ENCODE measurements around the gene GNG14. TPM values are rescaled to one million over a fixed set of nuclear protein-coding genes. Genes with fewer than 3 reads are reported as not detected.

GNG14 gene
- total and polyA plus RNA-seq, 2 donors (not counting 1 experiment from before 2014, with no cell fraction given), result not detected

- TF ChIP-seq EZH2 (IDR thresholded peaks at IDR 0.05; ENCODE audit: low read length, missing control alignments), result no peak
- TF ChIP-seq, protein P1, sequence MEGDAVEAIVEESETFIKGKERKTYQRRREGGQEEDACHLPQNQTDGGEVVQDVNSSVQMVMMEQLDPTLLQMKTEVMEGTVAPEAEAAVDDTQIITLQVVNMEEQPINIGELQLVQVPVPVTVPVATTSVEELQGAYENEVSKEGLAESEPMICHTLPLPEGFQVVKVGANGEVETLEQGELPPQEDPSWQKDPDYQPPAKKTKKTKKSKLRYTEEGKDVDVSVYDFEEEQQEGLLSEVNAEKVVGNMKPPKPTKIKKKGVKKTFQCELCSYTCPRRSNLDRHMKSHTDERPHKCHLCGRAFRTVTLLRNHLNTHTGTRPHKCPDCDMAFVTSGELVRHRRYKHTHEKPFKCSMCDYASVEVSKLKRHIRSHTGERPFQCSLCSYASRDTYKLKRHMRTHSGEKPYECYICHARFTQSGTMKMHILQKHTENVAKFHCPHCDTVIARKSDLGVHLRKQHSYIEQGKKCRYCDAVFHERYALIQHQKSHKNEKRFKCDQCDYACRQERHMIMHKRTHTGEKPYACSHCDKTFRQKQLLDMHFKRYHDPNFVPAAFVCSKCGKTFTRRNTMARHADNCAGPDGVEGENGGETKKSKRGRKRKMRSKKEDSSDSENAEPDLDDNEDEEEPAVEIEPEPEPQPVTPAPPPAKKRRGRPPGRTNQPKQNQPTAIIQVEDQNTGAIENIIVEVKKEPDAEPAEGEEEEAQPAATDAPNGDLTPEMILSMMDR (conservative IDR thresholded peaks at IDR 0.05 in 1 of 2, IDR thresholded peaks at IDR 0.05 in 1 of 2; ENCODE audit: low read depth in 1 of 2, low read length in 2 of 2), result no peak
- H3K4me3 ChIP-seq (replicated peaks in 1 of 4; ENCODE audit: control extremely low read depth in 1 of 4, insufficient read depth in 1 of 4, low read depth in 3 of 4, low read length in 4 of 4), result peak overlapping the region; percentile 67 to 88 (median 80)
- no peak overlapping the region for H2AFZ ChIP-seq (ENCODE audit: low read length)
- H3K4me1 ChIP-seq (ENCODE audit: control insufficient read depth, extremely low read depth, insufficient read depth, low read length), result peaks cover 11% of the 10 kb centered on the region
- peak overlapping the region; percentile 92 for H3K9ac ChIP-seq (ENCODE audit: insufficient read depth, low read length)
- H4K20me1 ChIP-seq (ENCODE audit: control insufficient read depth, extremely low read depth, insufficient read depth, low read length), result no peaks in the 10 kb centered on the region
- peaks cover 8% of the 10 kb centered on the region for H3K36me3 ChIP-seq (ENCODE audit: control insufficient read depth, insufficient read depth, low read length)
- H3K79me2 ChIP-seq (ENCODE audit: control insufficient read depth, insufficient read depth, low read length), result peaks cover 58% of the 10 kb centered on the region
- H3K27ac ChIP-seq (ENCODE audit: insufficient read depth, low read length), result peak overlapping the region; percentile 84
- no peaks in the 10 kb centered on the region for H3K9me3 ChIP-seq (ENCODE audit: control insufficient read depth, insufficient read depth, low read depth, low read length)
- H3K27me3 ChIP-seq (ENCODE audit: control insufficient read depth, insufficient read depth, low read length), result no peaks in the 10 kb centered on the region
- H3K4me2 ChIP-seq (ENCODE audit: extremely low read depth, insufficient read depth, low read length), result peak overlapping the region; percentile 80
- DNase-seq (ENCODE audit: low read depth in 2 of 2), result peak; percentile 80 to 85
These were observed 34.1 kb downstream of the GNG14 start for GRCh38 chr19:12721656-12722565.

GRCh38 chr19:12722566-12723380, 35.0 kb downstream of the GNG14 start:
- peaks cover 10% of the 10 kb centered on the region for H3K36me3 ChIP-seq (ENCODE audit: control insufficient read depth, insufficient read depth, low read length)
- H4K20me1 ChIP-seq (ENCODE audit: control insufficient read depth, extremely low read depth, insufficient read depth, low read length), result no peaks in the 10 kb centered on the region
- peak overlapping the region; percentile 84 for H2AFZ ChIP-seq (ENCODE audit: low read length)
- H3K4me2 ChIP-seq (ENCODE audit: extremely low read depth, insufficient read depth, low read length), result peak overlapping the region; percentile 100
- H3K9ac ChIP-seq (ENCODE audit: insufficient read depth, low read length), result peak overlapping the region; percentile 92
- H3K9me3 ChIP-seq (ENCODE audit: control insufficient read depth, insufficient read depth, low read depth, low read length), result no peaks in the 10 kb centered on the region
- no peaks in the 10 kb centered on the region for H3K27me3 ChIP-seq (ENCODE audit: control insufficient read depth, insufficient read depth, low read length)
- peak overlapping the region; percentile 67 to 88 (median 84) for H3K4me3 ChIP-seq (replicated peaks in 1 of 4; ENCODE audit: control extremely low read depth in 1 of 4, insufficient read depth in 1 of 4, low read depth in 3 of 4, low read length in 4 of 4)
- H3K4me1 ChIP-seq (ENCODE audit: control insufficient read depth, extremely low read depth, insufficient read depth, low read length), result peaks cover 11% of the 10 kb centered on the region
- peak overlapping the region; percentile 84 for H3K27ac ChIP-seq (ENCODE audit: insufficient read depth, low read length)
- no peak for TF ChIP-seq EZH2 (IDR thresholded peaks at IDR 0.05; ENCODE audit: low read length, missing control alignments)
- H3K79me2 ChIP-seq (ENCODE audit: control insufficient read depth, insufficient read depth, low read length), result peaks cover 51% of the 10 kb centered on the region
- peak; percentile 99 to 100 for DNase-seq (ENCODE audit: low read depth in 2 of 2)

DNA sequence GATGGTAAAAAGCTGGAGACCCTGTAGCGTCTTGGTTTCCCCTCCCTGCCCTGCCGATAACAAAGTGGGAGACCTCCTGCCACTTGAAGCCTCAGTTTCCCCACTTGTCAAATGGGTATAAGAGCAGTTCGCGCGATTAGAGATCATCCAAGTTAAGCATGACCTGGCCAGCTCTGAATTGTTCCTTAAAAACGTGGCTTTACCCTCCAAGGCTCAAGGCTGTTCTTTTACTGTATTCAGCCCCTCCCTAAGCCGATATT, 35.5 kb downstream of the GNG14 start:
- peaks cover 11% of the 10 kb centered on the region for H3K4me1 ChIP-seq (ENCODE audit: control insufficient read depth, extremely low read depth, insufficient read depth, low read length)
- peak overlapping the region; percentile 84 for H3K27ac ChIP-seq (ENCODE audit: insufficient read depth, low read length)
- peaks cover 47% of the 10 kb centered on the region for H3K79me2 ChIP-seq (ENCODE audit: control insufficient read depth, insufficient read depth, low read length)
- TF ChIP-seq, protein P1 (conservative IDR thresholded peaks at IDR 0.05 in 1 of 2, IDR thresholded peaks at IDR 0.05 in 1 of 2; ENCODE audit: low read depth in 1 of 2, low read length in 2 of 2), result no peak
- no peak for TF ChIP-seq EZH2 (IDR thresholded peaks at IDR 0.05; ENCODE audit: low read length, missing control alignments)
- H3K27me3 ChIP-seq (ENCODE audit: control insufficient read depth, insufficient read depth, low read length), result no peaks in the 10 kb centered on the region
- H4K20me1 ChIP-seq (ENCODE audit: control insufficient read depth, extremely low read depth, insufficient read depth, low read length), result no peaks in the 10 kb centered on the region
- no peaks in the 10 kb centered on the region for H3K9me3 ChIP-seq (ENCODE audit: control insufficient read depth, insufficient read depth, low read depth, low read length)
- DNase-seq (ENCODE audit: low read depth in 2 of 2), result peak; percentile 12 to 14
- H3K4me2 ChIP-seq (ENCODE audit: extremely low read depth, insufficient read depth, low read length), result peak overlapping the region; percentile 100
- H3K36me3 ChIP-seq (ENCODE audit: control insufficient read depth, insufficient read depth, low read length), result peaks cover 11% of the 10 kb centered on the region
- H3K9ac ChIP-seq (ENCODE audit: insufficient read depth, low read length), result peak overlapping the region; percentile 61
- H3K4me3 ChIP-seq (replicated peaks in 1 of 4; ENCODE audit: control extremely low read depth in 1 of 4, insufficient read depth in 1 of 4, low read depth in 3 of 4, low read length in 4 of 4), result peak overlapping the region; percentile 66 to 88 (median 76)
- H2AFZ ChIP-seq (ENCODE audit: low read length), result peak overlapping the region; percentile 68

Measured in fibroblast of lung (primary cell).